Skeletal muscle satellite cell (primary cell): Measurements from ENCODE around the gene EZR.
"Not testable (repeated sequence)": the region's sequence is repeated elsewhere in the genome, so short reads cannot be mapped to it uniquely, and the experiment has no call there.

Source experiments
- H3K27me3 ChIP-seq: 2 replicates; pipeline ENCODE4 v1.7.0; 2013; ENCODE audit warnings: low read length; ENCODE audit not compliant: control insufficient read depth, insufficient read depth
- H3K36me3 ChIP-seq: 2 replicates; pipeline ENCODE4 v1.7.0; 2013; ENCODE audit warnings: mild to moderate bottlenecking, control low read depth, low read length; ENCODE audit not compliant: insufficient read depth
- H3K4me1 ChIP-seq: 2 replicates; pipeline ENCODE4 v1.7.0; 2013; ENCODE audit warnings: low read length; ENCODE audit not compliant: control insufficient read depth, insufficient read depth
- H3K4me2 ChIP-seq: 2 replicates; pipeline ENCODE4 v1.7.0; 2013; ENCODE audit warnings: mild to moderate bottlenecking, low read length
- H3K4me3 ChIP-seq: 2 replicates; pipeline ENCODE4 v1.7.0; 2013; ENCODE audit warnings: low read length
- H3K9ac ChIP-seq: 2 replicates; pipeline ENCODE4 v1.7.0; 2013; ENCODE audit warnings: mild to moderate bottlenecking, low read depth, low read length, moderate library complexity
- H3K9me3 ChIP-seq: replicated peaks from 2 replicates; pipeline ENCODE4 v1.7.0; 2013; ENCODE audit warnings: mild to moderate bottlenecking, control low read depth, low read length

EZR gene

GRCh38 chr6:158801655-158802294 lies 17.4 kb downstream of the EZR start:
- Histone ChIP-seq H3K9me3 (no peaks in the 10 kb centered on the region), H3K4me2 (no peak overlapping the region), H3K27me3 (no peaks in the 10 kb centered on the region), H3K36me3 (no peaks in the 10 kb centered on the region), H3K4me1 (peaks cover 59% of the 10 kb centered on the region), H3K4me3 (no peak overlapping the region), H3K9ac (no peak overlapping the region)

GRCh38 chr6:158799051-158799792 lies 19.9 kb downstream of the EZR start:
- H3K4me1 ChIP-seq: peaks cover 50% of the 10 kb centered on the region

GRCh38 chr6:158798311-158798710 lies 20.9 kb downstream of the EZR start:
- Histone ChIP-seq H3K4me1 (peaks cover 43% of the 10 kb centered on the region), H3K4me3 (no peak overlapping the region), H3K36me3 (peaks cover 4% of the 10 kb centered on the region), H3K4me2 (no peak overlapping the region), H3K27me3 (no peaks in the 10 kb centered on the region), H3K9ac (no peak overlapping the region), H3K9me3 (no peaks in the 10 kb centered on the region)

More at GRCh38 chr6:158799051-158799792, 19.9 kb downstream of the EZR start:
- Histone ChIP-seq H3K36me3 (peaks cover 4% of the 10 kb centered on the region), H3K9me3 (no peaks in the 10 kb centered on the region), H3K4me2 (peak overlapping the region; percentile 20), H3K4me3 (no peak overlapping the region), H3K9ac (no peak overlapping the region), H3K27me3 (no peaks in the 10 kb centered on the region)

DNA sequence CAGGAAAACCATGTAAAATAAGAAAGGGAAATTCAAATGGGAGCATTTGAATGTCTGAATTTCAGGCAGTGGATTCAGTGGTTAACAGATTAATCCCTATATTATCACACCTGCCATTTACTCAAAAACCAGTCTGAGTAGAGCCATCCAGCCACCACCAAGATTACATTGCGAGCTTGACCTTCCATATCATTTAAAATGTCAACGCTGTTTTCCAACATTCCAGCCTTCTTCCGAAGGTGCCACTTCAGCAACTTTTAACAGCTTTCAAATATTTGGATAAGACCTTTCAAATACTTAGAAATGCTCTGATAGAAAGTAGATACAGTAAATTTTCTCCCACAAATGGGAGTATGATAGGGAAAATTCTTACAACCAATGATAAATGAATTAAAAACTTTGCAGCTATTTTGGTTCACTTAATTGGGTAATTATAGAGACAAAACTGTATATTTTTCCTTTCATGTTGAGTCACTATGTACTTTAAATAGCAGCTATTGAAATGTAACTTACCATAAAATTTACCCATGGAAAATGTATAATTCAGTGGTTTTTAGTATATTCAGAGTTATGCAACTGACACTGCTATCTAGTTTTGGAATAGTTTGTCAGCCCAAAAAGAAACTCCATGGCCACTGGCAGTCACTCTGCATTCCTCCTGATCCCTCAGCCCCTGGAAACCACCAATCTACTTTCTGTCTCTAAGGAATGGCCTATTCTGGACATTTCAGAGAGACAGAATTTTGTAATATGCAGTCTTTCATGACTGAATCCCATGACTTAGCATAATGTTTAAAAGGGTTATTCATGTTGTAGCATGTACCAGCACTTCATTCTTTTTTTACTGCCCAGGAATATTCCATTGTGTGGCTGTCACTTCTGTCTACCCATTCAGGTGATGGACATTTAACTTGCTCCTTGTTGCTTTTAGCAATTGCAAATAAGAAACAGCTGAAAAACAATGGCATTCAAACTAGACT lies 21.5 kb downstream of the EZR start:
- H3K4me1 ChIP-seq: peaks cover 37% of the 10 kb centered on the region

GRCh38 chr6:158796353-158796752 lies 22.8 kb downstream of the EZR start:
- Histone ChIP-seq H3K9me3 (no peaks in the 10 kb centered on the region), H3K4me2 (no peak overlapping the region), H3K4me1 (peaks cover 31% of the 10 kb centered on the region), H3K4me3 (no peak overlapping the region), H3K27me3 (no peaks in the 10 kb centered on the region), H3K9ac (no peak overlapping the region), H3K36me3 (peaks cover 4% of the 10 kb centered on the region)

More for the DNA sequence above, 21.5 kb downstream of the EZR start:
- H3K9ac ChIP-seq: no peak overlapping the region
- H3K9me3 ChIP-seq: no peaks in the 10 kb centered on the region
- peaks cover 4% of the 10 kb centered on the region for H3K36me3 ChIP-seq
- no peaks in the 10 kb centered on the region for H3K27me3 ChIP-seq
- H3K4me3 ChIP-seq: no peak overlapping the region
- H3K4me2 ChIP-seq: no peak overlapping the region

- H3K4me3 ChIP-seq: no peak overlapping the region
- peaks cover 35% of the 10 kb centered on the region for H3K4me1 ChIP-seq
- H3K27me3 ChIP-seq: no peaks in the 10 kb centered on the region
- H3K9ac ChIP-seq: no peak overlapping the region
- H3K9me3 ChIP-seq: no peaks in the 10 kb centered on the region
- no peak overlapping the region for H3K4me2 ChIP-seq
- H3K36me3 ChIP-seq: peaks cover 4% of the 10 kb centered on the region
Observed at GRCh38 chr6:158795516-158795915, 23.7 kb downstream of the EZR start.

DNA sequence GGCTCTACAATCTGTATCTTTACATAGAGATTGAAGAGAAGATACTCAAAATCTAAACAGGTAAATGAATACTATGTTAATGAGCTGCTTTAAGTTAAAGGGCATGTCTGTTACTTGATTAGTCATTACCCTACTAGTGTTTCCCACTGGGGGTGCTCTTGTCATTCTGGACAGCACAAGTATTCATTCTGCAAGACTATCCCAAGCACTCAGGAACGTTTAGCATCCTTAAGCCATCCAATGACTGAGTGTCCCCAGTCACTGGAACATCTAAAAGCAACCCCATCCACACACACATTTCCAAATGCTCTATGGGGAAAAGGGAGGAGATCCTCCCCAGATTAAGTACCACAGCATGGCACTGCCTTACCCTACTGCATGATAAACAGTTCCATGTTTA lies 25.7 kb downstream of the EZR start:
- Histone ChIP-seq H3K9ac (no peak overlapping the region), H3K27me3 (no peaks in the 10 kb centered on the region), H3K9me3 (no peaks in the 10 kb centered on the region), H3K4me2 (no peak overlapping the region), H3K36me3 (peaks cover 10% of the 10 kb centered on the region), H3K4me3 (no peak overlapping the region), H3K4me1 (peaks cover 18% of the 10 kb centered on the region)

GRCh38 chr6:158792505-158792904 lies 26.7 kb downstream of the EZR start:
- not testable (repeated sequence) for H3K4me1 ChIP-seq, H3K4me2 ChIP-seq

DNA sequence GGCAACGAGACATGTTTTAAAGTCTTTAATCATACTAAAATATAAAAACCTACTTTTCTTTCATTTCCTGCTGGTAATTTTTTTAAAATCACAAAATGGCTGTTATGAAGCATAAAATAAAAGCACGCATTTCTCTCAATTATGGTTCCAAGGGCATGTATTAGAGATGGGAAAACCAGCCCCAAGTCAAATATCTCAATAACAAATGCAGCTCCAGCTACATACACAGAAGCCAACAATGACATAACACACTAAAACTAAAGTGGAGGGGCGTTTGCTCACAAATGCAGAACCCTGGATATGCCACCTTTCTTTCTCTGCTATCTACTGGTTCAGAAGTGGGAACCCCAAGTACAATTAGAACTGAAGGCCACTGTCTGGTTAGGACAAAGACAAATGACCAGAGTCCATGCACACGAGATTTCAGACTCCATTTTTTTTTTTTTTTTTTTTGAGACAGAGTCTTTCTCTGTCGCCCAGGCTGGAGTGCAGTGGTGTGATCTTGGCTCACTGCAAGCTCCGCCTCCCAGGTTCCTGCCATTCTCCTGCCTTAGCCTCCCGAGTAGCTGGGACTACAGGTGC lies 27.8 kb downstream of the EZR start:
- Histone ChIP-seq H3K4me1 (peaks cover 9% of the 10 kb centered on the region), H3K27me3 (no peaks in the 10 kb centered on the region), H3K4me2 (peak overlapping the region; percentile 59), H3K36me3 (peaks cover 30% of the 10 kb centered on the region), H3K9me3 (no peaks in the 10 kb centered on the region), H3K9ac (peak overlapping the region; percentile 44), H3K4me3 (no peak overlapping the region)

More at GRCh38 chr6:158792505-158792904, 26.7 kb downstream of the EZR start:
- H3K27me3 ChIP-seq, H3K9me3 ChIP-seq, H3K4me3 ChIP-seq, H3K9ac ChIP-seq: not testable (repeated sequence)
- H3K36me3 ChIP-seq: peaks cover 19% of the 10 kb centered on the region

- Histone ChIP-seq H3K4me2 (no peak overlapping the region), H3K4me3 (no peak overlapping the region), H3K27me3 (no peaks in the 10 kb centered on the region), H3K4me1 (peaks cover 22% of the 10 kb centered on the region), H3K9me3 (no peaks in the 10 kb centered on the region), H3K9ac (no peak overlapping the region), H3K36me3 (peaks cover 45% of the 10 kb centered on the region)
Observed at GRCh38 chr6:158789115-158789917, 29.9 kb downstream of the EZR start.
